ENCODE data around the gene MATK.

MATK gene

GRCh38 chr19:3748965-3749364 lies 37.2 kb downstream of the MATK start:
- DNase-seq (ENCODE audit: low read depth in 3 of 3), result no peak

GRCh38 chr19:3746371-3747056 lies 39.7 kb downstream of the MATK start:
- no peak for DNase-seq (ENCODE audit: low read depth in 3 of 3)

GRCh38 chr19:3745363-3746045 lies 40.7 kb downstream of the MATK start:
- DNase-seq (ENCODE audit: low read depth in 3 of 3), result no peak

GRCh38 chr19:3743486-3743885 lies 42.7 kb downstream of the MATK start:
- DNase-seq (ENCODE audit: low read depth in 3 of 3), result no peak

- DNase-seq (ENCODE audit: low read depth in 3 of 3), result no peak
Measured at GRCh38 chr19:3740431-3740830, 45.8 kb downstream of the MATK start.

GRCh38 chr19:3738477-3739220 lies 47.5 kb downstream of the MATK start:
- DNase-seq (ENCODE audit: low read depth in 3 of 3), result no peak

GRCh38 chr19:3737487-3738205 lies 48.5 kb downstream of the MATK start:
- no peak for DNase-seq (ENCODE audit: low read depth in 3 of 3)

GRCh38 chr19:3736106-3736724 lies 50.0 kb downstream of the MATK start:
- no peak for DNase-seq (ENCODE audit: low read depth in 3 of 3)

GRCh38 chr19:3734310-3734600 lies 51.9 kb downstream of the MATK start:
- DNase-seq (ENCODE audit: low read depth in 3 of 3), result no peak

GRCh38 chr19:3733549-3734309 lies 52.5 kb downstream of the MATK start:
- no peak for DNase-seq (ENCODE audit: low read depth in 3 of 3)

GRCh38 chr19:3732108-3732507 lies 54.1 kb downstream of the MATK start:
- no peak for DNase-seq (ENCODE audit: low read depth in 3 of 3)

- no peak for DNase-seq (ENCODE audit: low read depth in 3 of 3)
Measured at GRCh38 chr19:3730457-3730958, 55.7 kb downstream of the MATK start.
